DMS114 treated with DMSO at 0.1 percent for 48 hours (cell line): ENCODE measurements around the gene POC1B.

ENCODE experiments used
- DNase-seq: peaks from one replicate; lab custom pipeline; 2025; ENCODE audit not compliant: unreplicated experiment; lab: John Stamatoyannopoulos, UW

POC1B gene

DNA sequence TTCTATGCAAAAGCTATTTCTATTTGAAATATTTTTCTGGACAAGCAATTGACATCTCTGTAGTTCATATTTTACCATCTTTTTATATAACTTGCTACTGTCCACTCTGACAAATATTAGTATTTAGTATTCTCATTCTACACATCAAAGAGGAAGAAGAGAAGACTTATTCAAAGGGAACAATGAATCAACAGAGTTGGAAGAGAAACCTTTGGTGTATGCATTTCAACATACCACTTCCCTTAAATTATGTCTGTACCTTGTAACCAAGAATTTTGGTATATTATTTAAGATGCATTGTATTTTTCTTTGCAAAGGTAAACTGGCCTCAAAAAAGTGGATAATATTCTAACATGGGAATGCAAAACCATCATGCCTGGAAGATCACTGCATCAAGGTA, 101.5 kb downstream of the POC1B start:
- DNase-seq: no peak

DNA sequence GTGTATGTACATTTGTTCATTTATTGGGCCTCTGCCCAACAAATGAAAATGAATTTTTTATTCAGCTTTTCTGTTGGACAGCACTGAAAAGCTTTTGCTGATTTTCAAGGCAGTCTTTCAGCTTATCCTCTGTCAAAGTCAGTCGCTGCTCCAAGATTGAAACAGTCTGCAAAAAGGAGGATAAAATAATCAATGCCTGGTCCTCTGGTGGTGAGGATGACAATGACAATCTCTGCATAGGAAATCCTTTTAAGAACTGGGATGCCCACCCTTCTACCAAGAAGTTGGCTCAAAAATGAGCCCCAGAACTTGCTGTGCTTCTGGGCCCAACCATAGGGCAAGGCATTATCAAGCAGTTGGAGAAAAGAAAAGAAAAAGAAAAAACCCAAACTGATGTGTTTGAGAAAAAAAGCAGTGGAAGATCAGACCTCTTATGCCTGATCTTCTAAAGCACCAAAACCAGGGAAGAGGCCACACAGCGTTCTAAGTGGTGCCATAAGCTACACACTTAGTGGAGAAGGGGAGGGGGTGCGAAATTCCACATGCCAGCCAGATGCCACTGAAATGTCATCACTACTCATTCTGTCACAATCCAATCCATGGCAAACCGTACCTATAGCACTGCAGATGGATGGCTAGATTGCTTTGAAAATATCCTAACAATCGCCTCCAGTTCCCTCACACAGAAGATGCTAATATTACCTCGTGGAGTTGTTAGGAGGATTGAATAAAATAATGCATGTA, 104.6 kb downstream of the POC1B start:
- DNase-seq: no peak

- DNase-seq: no peak
These were observed 107.5 kb downstream of the POC1B start for GRCh38 chr12:89418228-89418910.

DNA sequence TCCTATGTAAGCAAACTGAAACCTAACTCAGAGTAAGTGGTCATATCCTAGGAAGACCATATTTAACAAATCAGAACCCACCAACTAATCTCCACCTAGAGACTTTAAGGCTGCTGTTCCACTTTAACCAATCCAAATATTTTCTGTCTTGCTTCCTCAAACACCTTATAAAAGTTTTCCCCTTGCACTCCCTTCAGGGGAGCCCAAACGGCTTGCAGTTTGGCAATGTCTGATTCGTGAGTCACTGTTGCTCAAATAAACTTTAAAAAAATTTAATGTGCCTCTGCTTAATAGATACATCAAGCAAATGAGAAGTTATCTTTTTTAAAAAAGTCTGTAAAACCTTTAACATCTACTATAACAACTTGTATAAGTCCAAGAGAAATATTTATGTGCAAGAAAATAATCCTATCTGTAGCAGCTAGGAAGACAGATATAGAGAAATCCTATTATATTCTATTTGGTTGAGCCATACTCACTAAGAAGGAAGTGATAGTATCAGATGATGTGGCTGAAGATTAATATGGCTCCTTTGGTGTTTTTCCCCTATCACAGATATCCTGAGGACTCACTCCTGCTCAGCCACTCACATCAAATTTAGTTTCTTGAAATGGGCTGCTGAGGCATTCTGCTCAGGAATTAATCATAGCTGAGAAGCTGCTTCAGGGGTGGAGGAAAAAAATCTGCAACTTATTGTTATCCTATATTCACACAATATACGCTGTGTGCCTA, 108.4 kb downstream of the POC1B start:
- DNase-seq: no peak

GRCh38 chr12:89416049-89416792, 109.6 kb downstream of the POC1B start:
- no peak for DNase-seq

DNA sequence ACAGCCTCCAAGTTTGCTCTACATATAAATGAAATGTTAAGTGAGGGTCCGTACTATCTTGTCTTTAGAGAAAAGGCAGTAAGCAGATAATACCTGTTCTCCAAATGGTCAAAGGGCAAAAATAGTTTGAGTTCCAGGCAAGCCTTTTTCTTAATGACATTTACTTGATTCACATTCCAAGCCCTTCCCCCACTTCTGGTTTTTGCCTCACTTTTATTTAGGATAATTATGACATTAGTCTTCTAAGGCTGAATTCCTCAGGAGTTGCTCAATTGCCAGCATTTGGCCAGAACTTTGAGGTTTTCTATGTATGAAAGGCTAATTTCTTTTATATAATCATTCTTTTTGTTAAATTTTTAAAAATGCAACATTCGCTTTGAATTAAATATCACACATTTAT, 111.0 kb downstream of the POC1B start:
- no peak for DNase-seq

- no peak for DNase-seq
These were observed 111.5 kb downstream of the POC1B start for GRCh38 chr12:89414322-89414721.

DNA sequence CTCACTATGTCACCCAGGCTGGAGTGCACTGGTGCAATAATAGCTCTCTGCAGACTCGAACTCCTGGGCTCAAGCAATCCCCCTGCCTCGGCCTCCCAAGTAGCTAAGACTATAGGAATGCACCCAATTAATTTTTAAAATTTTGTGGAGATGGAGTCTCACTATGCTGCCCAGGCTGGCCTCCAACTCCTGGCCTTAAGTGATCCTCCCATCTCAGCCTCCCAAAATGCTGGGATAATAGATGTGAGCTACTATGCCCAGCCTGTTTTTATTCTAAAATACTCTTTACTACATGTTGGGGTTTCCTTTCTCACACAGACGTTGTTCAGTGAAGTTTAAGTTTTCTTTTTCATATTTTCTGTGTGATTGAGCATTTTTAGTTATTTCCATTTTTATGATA, 112.6 kb downstream of the POC1B start:
- DNase-seq: no peak

DNA sequence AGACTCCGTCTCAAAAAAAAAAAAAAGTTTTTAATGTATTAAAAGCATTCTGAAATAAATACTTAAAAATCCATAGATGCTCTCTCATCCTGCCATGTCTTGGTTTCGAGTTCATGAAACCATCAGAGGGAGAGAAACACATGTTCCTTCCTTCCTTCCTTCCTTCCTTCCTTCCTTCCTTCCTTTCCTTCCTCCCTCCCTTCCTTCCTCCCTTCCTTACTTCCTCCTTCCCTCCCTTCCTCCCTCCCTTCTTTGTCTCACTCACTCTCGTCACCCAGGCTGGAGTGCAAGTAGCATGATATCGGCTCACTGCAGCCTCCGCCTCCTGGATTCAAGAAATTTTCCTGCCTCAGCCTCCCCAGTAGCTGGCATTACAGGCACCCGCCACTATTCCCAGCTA, 113.2 kb downstream of the POC1B start:
- no peak for DNase-seq

DNA sequence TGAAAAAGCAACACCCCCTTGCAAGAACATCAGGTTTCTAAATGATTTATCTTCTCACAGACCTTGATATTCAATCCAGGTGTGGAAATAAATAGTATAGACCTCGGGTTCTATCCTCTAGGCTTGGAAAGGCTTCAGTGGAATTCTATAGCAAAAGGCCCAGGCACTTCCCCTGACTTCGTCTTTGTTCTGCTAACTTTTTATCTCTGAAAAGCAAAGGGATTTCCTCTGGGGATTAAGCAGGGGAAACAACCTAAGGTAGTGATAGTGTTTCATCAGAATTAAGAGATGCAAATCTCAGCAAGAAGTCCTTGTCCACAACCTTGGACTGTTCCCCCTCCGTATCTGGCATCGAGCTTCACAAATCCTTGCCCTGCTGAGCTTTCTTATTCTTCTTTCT, 114.0 kb downstream of the POC1B start:
- DNase-seq: no peak

DNA sequence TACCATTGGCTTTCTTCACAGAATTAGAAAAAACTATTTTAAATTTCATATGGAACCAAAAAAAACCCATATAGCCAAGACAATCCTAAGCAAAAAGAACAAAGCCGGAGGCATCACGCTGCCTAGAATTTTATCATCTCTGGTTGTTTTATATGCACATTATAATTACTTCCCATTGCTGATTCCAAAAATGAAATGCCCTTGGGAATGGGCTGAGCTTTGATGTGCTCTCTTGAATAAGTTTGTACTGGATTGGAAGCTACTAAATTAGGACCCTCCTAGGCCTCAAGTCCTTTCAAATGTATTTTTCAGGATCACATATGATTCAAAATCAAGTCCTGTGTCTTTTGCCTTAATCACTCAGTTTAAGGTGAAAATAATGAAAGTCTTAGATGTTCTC, 114.6 kb downstream of the POC1B start:
- no peak for DNase-seq

DNA sequence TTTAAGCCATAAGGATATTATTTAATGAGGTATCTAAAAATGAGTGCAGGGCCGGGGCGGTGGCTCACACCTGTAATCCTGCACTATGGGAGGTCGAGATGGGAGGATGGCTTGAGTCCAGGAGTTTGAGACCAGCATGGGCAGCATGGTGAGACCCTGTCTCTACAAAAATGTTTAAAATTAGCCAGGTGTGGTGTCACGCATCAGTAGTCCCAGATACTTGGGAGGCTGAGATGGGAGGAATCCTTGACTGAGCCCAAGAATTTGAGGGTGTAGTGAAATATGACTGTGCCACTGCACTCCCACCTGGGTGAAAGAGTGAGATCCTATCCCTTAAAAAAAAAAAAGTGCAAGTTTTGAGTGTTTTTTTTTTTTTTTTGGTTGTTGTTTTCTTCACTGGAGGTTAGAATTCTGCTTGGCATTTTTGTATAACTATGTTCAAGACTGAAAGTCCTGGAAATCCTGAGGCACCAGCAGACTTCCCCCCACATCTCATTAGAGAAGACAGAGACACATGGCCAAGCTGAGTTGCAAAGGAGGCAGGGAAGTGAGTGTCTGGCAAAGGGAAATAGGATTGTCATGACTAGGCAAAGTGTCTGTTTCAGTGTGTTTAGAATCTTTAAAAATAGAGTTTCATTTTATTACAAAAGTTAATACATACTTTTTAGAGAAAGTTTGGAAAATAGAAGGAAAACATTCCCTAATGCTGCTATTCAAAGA, 120.1 kb downstream of the POC1B start:
- DNase-seq: no peak

DNA sequence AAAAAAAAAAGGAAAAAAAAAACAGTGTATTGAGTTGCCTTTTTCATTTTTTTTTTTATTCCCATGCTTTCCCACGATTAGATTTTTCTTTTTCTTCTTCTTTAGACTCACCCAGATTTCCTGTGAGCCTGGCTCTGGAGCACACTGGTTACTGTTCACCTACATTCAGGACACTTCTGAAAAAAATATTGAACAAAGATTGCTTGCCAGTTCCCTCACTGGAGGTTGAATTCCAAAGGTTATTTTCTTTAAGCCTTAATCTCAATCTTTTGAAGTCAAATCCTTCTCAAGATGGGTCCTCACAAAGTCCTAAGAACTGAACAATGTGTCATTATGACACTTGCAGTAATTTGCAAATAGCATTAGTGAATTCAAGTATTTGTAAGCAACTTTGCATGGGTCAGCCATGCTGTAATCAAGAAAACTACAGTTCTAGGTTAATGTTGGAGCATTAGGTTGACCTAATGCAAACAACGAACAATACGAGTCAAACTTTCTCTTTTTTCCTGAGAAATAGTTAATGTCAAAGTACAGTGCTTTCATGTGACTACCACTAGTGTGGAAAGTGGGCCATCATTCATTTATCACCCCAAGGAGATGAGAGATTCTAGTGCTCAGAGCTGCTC, 124.3 kb downstream of the POC1B start:
- DNase-seq: no peak

DNA sequence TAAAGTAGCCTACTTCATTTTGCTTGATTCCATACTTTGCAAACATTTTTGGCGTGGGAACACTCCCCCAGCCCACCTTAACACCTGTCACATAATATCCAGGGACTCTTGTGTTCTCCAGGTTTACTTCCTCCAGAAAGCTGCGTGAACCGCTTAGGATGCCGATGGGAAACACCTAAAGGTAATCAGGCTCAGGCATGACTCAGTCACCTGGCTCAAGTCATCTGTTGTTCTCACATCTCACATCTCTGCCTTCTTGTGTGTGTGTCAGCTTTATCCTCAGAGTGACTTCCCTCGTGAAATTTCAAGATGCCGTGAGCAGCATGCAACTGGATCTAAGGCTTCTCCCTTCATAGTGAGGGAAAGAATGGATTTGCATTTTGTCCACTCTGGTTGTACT, 125.4 kb downstream of the POC1B start:
- no peak for DNase-seq

- DNase-seq: no peak
These were observed 130.1 kb downstream of the POC1B start for GRCh38 chr12:89395712-89396111.

GRCh38 chr12:89393551-89394121, 132.2 kb downstream of the POC1B start:
- DNase-seq: no peak

DNA sequence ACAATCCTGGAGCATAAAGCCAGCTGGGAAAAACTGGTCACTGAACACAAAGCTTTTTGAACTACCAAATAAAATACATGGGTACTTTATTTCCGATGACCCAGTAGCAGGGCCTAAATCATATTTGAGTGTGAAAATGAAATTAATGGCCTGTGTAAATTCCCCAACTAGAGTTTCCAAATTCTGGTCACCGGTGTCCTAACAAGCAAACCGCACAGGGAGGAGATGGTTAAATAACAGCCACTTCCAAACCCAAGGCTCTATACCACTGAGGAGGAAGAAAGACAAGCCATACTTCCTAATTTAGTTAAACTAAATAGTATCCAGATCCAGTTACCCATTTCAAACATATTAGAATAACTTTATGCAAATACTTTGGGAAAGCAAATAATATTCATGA, 133.5 kb downstream of the POC1B start:
- DNase-seq: no peak

DNA sequence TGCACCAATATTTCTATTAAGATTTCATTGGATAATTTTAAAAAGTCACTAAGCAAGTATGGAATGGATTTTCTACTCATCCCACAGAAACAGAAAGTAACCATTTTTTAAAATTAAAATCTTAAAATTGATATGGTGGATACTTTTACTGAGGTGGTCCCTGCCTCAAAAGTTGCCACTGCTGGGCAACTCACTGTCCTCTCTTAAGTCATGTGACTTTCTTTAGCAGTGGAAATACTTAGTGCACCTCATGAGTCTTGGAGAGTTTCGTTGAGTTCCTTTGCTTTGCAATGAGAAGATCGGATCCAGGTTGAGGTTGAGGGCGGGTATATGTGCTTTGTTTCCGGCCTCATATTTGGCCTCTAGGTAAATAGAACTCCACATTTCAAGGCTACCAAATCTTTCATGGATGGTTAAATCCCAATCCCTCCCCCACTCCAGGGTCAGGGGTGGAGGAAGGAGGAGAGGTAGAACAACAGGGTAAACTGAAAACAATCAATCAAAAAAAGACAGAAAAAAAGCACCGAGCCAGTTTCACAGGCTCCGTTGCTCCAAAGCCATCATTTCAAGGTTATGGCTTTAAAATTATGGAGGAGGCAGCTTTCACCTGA, 134.0 kb downstream of the POC1B start:
- DNase-seq: no peak

DNA sequence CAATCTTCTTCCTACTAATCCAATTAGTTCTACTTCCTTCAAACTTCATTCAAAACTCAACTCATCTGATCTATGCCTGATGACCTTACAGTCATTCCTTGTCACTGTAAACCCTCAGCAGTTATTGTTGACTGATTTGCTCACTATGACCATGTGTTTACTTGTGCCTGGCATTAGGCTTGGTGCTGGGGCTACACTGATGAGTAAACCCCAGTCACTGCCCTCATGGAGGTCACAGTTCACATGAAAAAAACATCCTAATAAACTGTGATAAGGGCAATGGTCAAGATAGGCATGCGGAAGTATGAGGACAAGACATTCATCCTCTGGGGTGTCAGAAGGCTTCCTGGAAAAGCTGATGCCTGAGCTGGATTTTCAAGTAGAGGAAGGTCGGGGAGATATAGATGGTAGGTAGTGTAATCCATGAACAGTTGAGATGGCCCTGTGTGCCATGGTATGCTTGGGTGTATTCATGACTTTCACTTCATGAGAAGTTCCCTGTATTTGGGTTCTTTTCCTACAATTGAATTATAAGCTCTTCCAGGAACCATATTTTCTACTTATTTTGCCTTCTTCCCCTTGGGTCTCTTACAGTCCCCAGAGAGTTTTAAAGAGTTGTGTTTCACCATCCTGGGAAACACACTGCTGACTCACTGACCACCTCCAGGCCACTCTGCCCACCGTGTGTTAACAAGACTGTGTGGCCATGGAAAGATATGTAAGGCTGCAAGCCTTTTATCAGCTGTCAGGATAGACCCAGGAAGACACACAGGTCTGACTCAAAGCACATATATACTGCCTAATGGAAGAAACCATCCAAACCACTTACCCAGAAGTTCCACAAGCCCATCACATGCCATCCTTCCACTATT, 134.8 kb downstream of the POC1B start:
- DNase-seq: no peak
